Eye (tissue), 1 donor: ENCODE results near the gene MFAP3L.
"Not testable (repeated sequence)": the region's sequence is repeated elsewhere in the genome, so short reads cannot be mapped to it uniquely, and the experiment has no call there.

ENCODE experiments used
- DNase-seq: peaks from one replicate; pipeline ENCODE4 v3.0.0-alpha.2; 2015

The MFAP3L gene

DNA sequence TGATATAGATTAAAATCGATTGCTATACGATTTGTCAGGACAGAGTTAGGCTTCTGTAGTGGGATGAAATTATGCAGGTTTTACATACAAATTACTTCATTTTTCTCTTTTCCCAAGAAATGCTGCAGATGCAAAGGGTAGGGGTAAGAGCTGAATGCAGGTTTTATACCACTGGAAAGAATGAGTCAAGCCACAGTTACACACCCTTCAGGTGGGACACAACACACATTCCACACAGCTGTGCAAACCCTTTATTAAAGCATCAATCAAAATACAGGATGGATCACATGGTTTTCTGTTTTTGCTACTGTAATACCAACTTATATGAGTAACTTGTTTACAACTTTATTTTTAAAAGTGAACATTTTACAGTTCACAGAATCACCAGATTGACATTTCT lies 39.8 kb downstream of the MFAP3L start:
- DNase-seq: no peak

DNA sequence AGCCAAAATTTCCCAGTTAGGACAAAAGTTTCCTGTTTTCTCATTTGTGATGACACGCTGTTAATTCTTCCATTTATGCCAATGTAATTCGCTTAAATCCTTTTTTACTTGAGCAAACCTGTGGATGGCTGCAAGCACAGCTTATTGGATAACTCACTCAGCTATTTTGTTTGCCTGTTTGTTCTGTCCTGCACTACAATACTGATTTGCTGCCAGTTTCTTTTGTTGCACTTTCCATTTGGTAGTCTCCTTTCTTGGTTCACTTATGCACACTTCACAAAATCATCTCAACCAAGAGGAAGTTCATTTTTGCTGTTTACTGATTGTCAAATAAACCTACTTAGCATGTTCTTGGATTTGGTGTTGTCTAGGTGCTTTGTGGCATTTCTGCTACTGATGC lies 40.3 kb downstream of the MFAP3L start:
- DNase-seq: no peak

- no peak for DNase-seq
Measured at GRCh38 chr4:169984745-169985144, 41.5 kb downstream of the MFAP3L start.

DNA sequence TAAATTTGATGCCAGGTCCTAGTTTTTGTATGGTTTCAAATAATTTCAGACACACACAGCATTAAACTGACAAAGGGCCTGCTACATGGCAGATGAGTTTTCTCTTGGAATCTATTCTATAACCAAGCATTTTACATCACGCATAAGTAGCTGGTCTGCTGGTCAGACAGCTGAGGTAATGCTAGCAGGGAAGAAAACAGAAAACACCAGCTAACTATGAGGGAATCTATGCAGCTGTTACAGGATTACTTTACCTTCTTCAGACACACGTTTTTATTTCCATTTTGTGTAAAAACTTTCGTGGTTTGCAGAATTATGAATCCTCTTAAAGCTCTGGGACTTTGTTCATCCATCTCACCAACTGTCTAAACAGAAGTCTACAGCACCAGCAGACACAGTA lies 42.0 kb downstream of the MFAP3L start:
- DNase-seq: no peak

DNA sequence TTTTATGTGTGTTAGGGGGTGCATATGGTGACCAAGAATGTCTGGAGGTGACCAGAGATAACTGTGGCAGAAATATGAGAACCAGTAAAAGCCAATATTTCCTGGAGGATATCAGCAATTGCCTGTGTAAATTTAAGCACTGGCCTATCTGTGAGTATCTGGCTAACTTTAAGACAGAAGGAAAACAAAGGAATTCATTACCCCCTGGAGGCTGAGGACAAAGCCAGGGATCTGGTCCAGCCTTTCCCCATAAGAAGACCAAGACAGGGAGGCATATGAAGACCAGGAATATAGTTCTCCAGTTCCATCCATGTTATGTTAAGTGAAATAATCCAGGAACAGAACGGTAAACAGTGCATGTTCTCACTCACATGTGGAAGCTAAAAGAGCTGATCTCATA lies 49.2 kb downstream of the MFAP3L start:
- no peak for DNase-seq

- no peak for DNase-seq
Measured at GRCh38 chr4:169975838-169976796, 50.1 kb downstream of the MFAP3L start.

GRCh38 chr4:169975131-169975837 lies 50.9 kb downstream of the MFAP3L start:
- DNase-seq: no peak

DNA sequence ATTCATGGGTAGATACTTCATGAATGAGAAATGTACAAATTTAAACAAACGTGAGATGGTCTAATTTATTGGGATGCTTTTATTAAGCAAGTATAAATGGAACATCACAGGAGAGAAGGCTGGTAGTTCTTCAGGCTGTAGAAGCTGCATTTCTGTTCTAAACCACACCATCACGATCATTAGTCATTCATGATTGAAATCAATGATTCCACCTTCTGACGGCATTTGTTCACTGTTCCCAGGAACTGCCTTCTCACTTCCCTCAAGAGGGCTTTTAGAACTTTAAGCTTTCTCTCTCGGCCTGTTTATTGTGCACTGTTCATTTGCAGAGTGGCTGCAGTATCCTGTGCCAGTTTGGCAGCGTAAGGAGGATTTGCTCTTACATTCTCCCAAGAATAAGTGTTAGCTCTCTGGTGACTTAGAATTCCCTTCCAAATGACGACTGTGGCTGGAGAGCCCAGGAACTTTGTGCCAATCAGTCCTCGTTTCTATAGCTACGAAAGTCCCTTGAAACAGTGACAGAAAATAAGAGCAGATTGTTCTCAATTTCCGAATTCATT lies 54.7 kb downstream of the MFAP3L start:
- DNase-seq: peak; percentile 48

- no peak for DNase-seq
Measured at GRCh38 chr4:169968999-169969398, 57.2 kb downstream of the MFAP3L start.

DNA sequence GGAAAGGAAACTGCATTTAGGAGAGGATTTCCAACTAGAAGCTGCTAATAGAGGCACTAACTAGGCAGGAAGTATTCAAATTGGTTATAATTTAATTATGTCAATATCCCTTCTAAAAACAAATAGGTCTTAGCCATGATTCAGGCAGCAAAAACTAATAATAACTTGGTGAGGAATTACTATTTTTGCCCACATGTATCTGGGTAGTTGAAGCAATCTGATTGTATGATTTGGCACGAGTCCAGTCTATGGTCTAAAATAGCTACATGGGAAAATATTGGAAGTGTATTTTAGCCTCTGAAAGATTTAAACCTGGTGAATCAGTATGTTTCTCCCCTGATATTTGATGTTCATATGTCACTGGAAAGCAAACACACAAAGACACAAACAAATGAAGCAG lies 62.2 kb downstream of the MFAP3L start:
- DNase-seq: peak; percentile 35

GRCh38 chr4:169959254-169959653 lies 66.9 kb downstream of the MFAP3L start:
- DNase-seq: no peak

- no peak for DNase-seq
Measured at GRCh38 chr4:169958629-169959028, 67.6 kb downstream of the MFAP3L start.

- no peak for DNase-seq
Measured at GRCh38 chr4:169957785-169958184, 68.4 kb downstream of the MFAP3L start.

DNA sequence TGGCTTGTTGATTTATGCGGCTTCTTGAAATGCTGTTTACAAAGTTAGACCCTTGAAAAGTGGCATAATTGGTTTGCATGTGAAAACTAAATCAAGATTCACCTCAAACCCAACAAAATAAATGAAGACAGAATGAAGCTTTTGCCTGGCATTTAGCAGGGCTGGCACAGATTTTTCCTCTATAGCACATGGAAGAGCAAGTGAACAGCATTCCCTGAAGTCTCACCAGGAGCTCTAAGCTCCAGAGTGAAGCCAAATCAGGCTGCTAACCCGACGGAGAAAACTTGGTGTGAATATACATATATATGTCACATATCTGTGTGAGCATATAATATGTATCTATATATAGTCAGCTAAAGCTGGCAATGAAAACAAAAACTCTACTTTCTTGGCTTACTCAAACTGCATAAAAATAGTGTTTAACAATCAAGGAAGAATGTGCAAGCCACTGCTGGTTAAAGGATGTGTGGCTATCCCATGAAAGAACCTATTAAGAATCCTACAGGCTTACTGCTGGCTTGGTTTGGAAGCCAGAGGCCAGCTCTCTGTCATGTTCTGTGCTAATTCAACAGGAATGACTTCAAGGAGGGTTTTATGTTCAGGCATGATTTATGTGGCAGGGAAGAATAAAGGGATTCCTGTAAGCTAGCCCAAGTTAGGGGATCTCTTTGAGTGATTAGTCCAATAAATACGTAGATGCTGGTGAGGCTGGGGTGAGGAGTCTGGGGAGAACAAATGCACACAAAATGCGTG lies 69.9 kb downstream of the MFAP3L start:
- DNase-seq: no peak

DNA sequence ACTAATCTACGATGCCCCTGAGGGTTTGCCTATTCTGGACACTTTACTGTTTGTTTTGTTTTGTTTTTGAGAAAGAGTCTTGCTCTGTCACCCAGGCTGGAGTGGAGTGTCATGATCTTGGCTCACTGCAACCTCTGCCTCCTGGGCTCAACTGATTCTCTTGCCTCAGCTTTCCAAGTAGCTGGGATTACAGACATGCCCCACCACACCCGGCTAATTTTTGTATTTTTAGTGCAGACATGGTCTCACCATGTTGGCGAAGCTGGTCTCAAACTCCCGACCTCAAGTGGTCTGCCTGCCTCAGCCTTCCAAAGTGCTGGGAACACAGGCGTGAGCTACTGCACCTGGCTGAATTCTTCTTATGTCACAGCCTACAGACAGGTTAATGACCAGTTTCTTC lies 70.7 kb downstream of the MFAP3L start:
- no peak for DNase-seq

GRCh38 chr4:169952236-169953002 lies 73.8 kb downstream of the MFAP3L start:
- no peak for DNase-seq

DNA sequence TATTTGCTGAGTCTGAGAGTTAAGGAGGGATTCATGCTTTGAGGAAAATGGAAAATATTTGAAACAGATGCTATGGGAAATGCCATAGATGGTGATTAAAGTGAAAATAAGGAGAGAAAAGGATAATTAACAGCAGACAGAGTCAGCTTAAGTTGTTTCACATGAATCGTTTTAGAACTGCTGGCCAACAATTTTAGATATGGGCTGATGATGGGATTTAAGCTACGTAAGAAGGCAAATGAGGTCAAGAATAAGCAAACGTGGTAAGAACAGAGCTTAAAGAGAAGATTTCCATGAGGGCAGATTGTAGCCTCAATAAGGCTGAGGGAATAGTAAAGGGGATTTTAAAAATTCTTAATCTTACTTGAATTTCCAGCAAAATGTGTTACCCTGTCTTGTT lies 77.9 kb downstream of the MFAP3L start:
- peak; percentile 17 for DNase-seq

- no peak for DNase-seq
Measured at GRCh38 chr4:169945636-169946035, 80.6 kb downstream of the MFAP3L start.

GRCh38 chr4:169943601-169944000 lies 82.6 kb downstream of the MFAP3L start:
- DNase-seq: not testable (repeated sequence)

DNA sequence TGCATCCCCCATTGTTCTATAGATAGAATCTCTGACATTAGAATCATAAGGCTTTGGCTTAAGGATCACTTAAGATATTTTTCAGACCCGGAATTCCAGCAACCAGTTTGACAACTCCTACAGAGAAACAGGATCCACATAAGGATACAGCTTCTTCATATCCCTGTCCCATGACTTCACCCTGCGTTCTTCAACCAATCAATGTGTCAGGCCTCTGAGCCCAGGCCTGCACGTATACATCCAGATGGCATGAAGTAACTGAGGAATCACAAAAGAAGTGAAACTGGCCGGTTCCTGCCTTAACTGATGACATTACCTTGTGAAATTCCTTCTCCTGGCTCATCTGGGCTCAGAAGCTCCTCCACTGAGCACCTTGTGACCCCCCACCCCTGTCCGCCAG lies 85.1 kb downstream of the MFAP3L start:
- no peak for DNase-seq

DNA sequence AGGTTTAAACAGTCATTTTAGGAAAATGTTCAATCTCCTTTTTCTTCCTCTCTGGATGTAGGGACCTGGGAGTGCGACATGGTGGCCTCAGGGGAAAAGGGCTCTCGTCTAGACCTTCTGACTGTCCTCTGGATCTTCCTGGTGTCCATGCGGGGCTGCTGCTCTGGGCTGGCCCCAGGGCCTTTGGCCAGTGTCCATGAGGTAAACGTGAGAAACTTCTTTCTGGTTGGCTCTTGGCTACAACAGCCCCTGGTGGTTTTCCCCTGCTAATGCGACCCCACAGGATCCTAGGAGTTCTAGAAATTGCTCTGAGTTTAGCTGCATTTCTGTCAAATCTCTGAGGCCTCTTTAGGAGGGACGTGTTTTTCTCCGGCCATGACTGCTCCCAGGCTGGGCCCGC lies 85.7 kb downstream of the MFAP3L start:
- no peak for DNase-seq
